PC-9 (cell line): Measurements from ENCODE around the gene CDH19. TPM values are rescaled to one million over a fixed set of nuclear protein-coding genes. Genes with fewer than 3 reads are reported as not detected.
A peak's percentile ranks its signal among the peaks of the same experiment; 100 is the strongest.

Source experiments
- BruUV-seq: library from RNA; stranded (reverse); fragments of 400-500 nt; replicated peaks from 2 replicates; lab custom pipeline; 2021; lab: Mats Ljungman, UMichigan
- CTCF ChIA-PET: fragments of 300-600 bp; sonication (Branson Sonifier 250); formaldehyde crosslinking; loops from one replicate; lab custom pipeline; 2022; ENCODE audit warnings: antibody characterized with exemption; lab: Charles Lee
- POLR2A ChIA-PET: fragments of 300-600 bp; sonication (Branson Sonifier 250); formaldehyde crosslinking; loops from one replicate; lab custom pipeline; 2022; ENCODE audit warnings: antibody characterized with exemption; ENCODE audit not compliant: unreplicated experiment; lab: Charles Lee
- DNase-seq, 2 experiments: peaks; one replicate each; pipeline versions ENCODE4 v3.0.0 to v3.0.0-alpha.2; 2015 to 2022; ENCODE audit warnings: mixed read lengths in 1 of 2
- H2AFZ ChIP-seq: fragments of 200-600 bp; sonication (generic); 2 replicates; pipeline ENCODE4 v1.8.1; 2017; ENCODE audit warnings: antibody characterized with exemption
- H3F3A ChIP-seq: fragments of 200-600 bp; sonication (generic); 2 replicates; pipeline ENCODE4 v1.8.1; 2017; ENCODE audit warnings: antibody characterized with exemption, mild to moderate bottlenecking, low read depth; ENCODE audit not compliant: insufficient read depth
- H3K27ac ChIP-seq: fragments of 200-600 bp; sonication (generic); 2 replicates; pipeline ENCODE4 v1.6.1; 2016; ENCODE audit warnings: mixed run types
- H3K27me3 ChIP-seq: fragments of 200-600 bp; sonication (generic); 2 replicates; pipeline ENCODE4 v1.6.1; 2016; ENCODE audit warnings: low read depth, mixed run types; ENCODE audit not compliant: insufficient read depth
- H3K36me3 ChIP-seq: fragments of 200-600 bp; sonication (generic); 2 replicates; pipeline ENCODE4 v1.6.1; 2016; ENCODE audit warnings: low read depth, mixed run types
- H3K4me1 ChIP-seq: fragments of 200-600 bp; sonication (generic); replicated peaks from 2 replicates; pipeline ENCODE4 v1.6.1; 2016; ENCODE audit warnings: mixed run types; ENCODE audit not compliant: insufficient read depth
- H3K4me2 ChIP-seq: fragments of 200-600 bp; sonication (generic); 2 replicates; pipeline ENCODE4 v1.6.1; 2017; ENCODE audit warnings: mixed run types
- H3K4me3 ChIP-seq: fragments of 200-600 bp; sonication (generic); 2 replicates; pipeline ENCODE4 v1.6.1; 2016; ENCODE audit warnings: mixed run types
- H3K79me2 ChIP-seq: fragments of 200-600 bp; sonication (generic); 2 replicates; pipeline ENCODE4 v1.6.1; 2017; ENCODE audit warnings: low read depth, mixed run types
- H3K9me2 ChIP-seq: fragments of 200-600 bp; sonication (generic); 2 replicates; pipeline ENCODE4 v1.8.1; 2017; ENCODE audit warnings: mild to moderate bottlenecking; ENCODE audit not compliant: insufficient read depth
- H3K9me3 ChIP-seq: fragments of 200-600 bp; sonication (generic); 2 replicates; pipeline ENCODE4 v1.8.1; 2016; ENCODE audit warnings: low read depth; ENCODE audit not compliant: insufficient read depth
- H4K20me1 ChIP-seq: fragments of 200-600 bp; sonication (generic); 2 replicates; pipeline ENCODE4 v1.8.1; 2017; ENCODE audit not compliant: insufficient read depth
- EZH2 ChIP-seq: fragments of 200-600 bp; sonication (generic); IDR thresholded peaks from 2 replicates; pipeline ENCODE4 v1.8.0; 2017; ENCODE audit warnings: antibody characterized with exemption, low read depth
- intact Hi-C: fragments of 100-400 bp; cut with micrococcal nuclease; formaldehyde crosslinking; loops from one replicate; pipeline ENCODE4 v1.10.0; 2022; ENCODE audit not compliant: unreplicated experiment
- total RNA-seq: library from RNA; stranded (reverse); gene quantifications from 2 replicates; pipeline ENCODE4 v1.2.3, GENCODE V29; 2021
- TF ChIP-seq, protein P1 (sequence below): fragments of 200-600 bp; sonication (generic); conservative IDR thresholded peaks from 2 replicates; pipeline ENCODE4 v1.6.1; 2017; ENCODE audit warnings: mixed run types, antibody characterized with exemption, mild to moderate bottlenecking, moderate library complexity

CDH19 gene
- total RNA-seq, 1 experiment from 2014 or later: not detected

DNA sequence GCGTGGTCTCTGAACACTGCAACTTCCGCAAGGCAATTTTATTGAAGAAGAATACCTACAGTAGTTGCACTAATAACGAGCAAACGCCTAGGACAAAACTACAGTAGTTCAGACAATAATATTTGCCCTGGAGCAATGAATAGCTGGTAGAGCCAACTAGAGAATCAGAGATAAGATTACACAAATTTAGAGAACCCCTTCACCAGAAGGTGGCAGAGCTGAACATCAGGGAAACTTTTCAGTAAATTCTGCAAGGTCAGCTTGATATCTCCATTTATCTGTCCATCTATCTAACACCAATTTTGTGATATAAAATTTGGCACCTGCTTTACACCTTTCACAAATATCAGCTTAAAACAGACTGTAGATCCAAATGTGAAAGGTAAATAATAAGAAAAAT is 43.8 kb downstream of the CDH19 start:
- Histone ChIP-seq H3K9me2 (peaks cover 4% of the 10 kb centered on the region; the same call in 1 of the 2 replicates), H3K4me3 (no peak overlapping the region), H3K36me3 (no peaks in the 10 kb centered on the region), H4K20me1 (no peaks in the 10 kb centered on the region), H3K27ac (no peak overlapping the region), H3F3A (no peaks in the 10 kb centered on the region), H2AFZ (no peak overlapping the region), H3K4me2 (no peak overlapping the region), H3K9me3 (no peaks in the 10 kb centered on the region), H3K79me2 (no peaks in the 10 kb centered on the region), H3K4me1 (no peaks in the 10 kb centered on the region), H3K27me3 (no peaks in the 10 kb centered on the region)
- no TSS peak for BruUV-seq
- ChIA-PET POLR2A (no interaction called here), CTCF (interaction anchor here (1.0 kb wide), 1 partner anchor 189 kb away, joined by 4 read pairs; no protein-coding TSS in a partner anchor)
- TF ChIP-seq EZH2: no peak
- TF ChIP-seq, protein P1, sequence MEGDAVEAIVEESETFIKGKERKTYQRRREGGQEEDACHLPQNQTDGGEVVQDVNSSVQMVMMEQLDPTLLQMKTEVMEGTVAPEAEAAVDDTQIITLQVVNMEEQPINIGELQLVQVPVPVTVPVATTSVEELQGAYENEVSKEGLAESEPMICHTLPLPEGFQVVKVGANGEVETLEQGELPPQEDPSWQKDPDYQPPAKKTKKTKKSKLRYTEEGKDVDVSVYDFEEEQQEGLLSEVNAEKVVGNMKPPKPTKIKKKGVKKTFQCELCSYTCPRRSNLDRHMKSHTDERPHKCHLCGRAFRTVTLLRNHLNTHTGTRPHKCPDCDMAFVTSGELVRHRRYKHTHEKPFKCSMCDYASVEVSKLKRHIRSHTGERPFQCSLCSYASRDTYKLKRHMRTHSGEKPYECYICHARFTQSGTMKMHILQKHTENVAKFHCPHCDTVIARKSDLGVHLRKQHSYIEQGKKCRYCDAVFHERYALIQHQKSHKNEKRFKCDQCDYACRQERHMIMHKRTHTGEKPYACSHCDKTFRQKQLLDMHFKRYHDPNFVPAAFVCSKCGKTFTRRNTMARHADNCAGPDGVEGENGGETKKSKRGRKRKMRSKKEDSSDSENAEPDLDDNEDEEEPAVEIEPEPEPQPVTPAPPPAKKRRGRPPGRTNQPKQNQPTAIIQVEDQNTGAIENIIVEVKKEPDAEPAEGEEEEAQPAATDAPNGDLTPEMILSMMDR: peak; percentile 64
- intact Hi-C loops: loop anchor here (1.0 kb wide), 1 partner anchor 312 kb away; no protein-coding TSS in a partner anchor
- DNase-seq: peak; percentile 8 to 47

DNA sequence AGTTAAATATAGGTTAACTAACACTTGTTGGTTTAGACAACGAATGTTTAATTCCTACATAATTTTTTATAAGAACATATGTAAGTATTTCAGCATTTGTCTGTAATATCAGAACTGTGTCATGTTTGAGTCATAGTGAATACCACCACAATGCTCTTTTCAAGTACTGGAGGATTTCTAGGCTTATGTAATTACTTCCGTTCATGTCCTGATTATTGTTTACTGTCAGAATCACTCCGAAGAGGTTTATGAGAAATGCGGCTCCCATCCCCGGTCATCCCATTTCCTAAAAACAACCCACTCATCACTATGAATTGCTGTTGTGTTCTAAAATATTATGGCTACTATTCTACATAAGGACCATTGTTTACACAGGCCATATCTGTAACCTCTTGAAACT is 45.1 kb downstream of the CDH19 start:
- ChIA-PET CTCF (no interaction called here), POLR2A (no interaction called here)
- Histone ChIP-seq H3K9me2 (peaks cover 6% of the 10 kb centered on the region; the same call in 1 of the 2 replicates), H3K79me2 (no peaks in the 10 kb centered on the region), H3F3A (no peaks in the 10 kb centered on the region), H3K4me2 (no peak overlapping the region), H3K36me3 (no peaks in the 10 kb centered on the region), H2AFZ (no peak overlapping the region), H3K27ac (no peak overlapping the region), H3K4me3 (no peak overlapping the region), H3K9me3 (no peaks in the 10 kb centered on the region), H3K4me1 (no peaks in the 10 kb centered on the region), H3K27me3 (no peaks in the 10 kb centered on the region), H4K20me1 (no peaks in the 10 kb centered on the region)
- intact Hi-C loops: no loop called here
- DNase-seq: no peak
- no TSS peak for BruUV-seq
- TF ChIP-seq, protein P1: no peak

DNA sequence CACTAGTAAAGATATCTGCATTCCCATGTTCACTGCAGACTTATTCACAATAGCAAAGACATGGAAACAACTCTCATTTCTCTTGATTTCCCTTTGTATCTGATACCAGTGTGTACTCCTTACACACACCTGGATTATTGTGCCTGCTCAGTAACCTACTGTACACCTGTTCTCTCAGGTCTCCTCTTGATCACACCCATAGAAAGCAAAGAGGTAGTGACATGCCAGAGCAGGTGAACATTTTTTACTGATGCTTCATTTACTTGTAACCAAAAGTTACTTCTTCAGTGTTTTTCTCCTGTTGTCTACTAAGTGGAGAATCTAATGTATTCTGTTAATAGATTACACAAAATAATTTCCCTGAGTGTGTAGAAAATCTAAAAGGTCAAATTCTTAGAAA is 46.8 kb downstream of the CDH19 start:
- Histone ChIP-seq H3K4me3 (no peak overlapping the region), H4K20me1 (no peaks in the 10 kb centered on the region), H3K9me2 (peaks cover 6% of the 10 kb centered on the region; the same call in 1 of the 2 replicates), H3K4me2 (no peak overlapping the region), H3K4me1 (no peaks in the 10 kb centered on the region), H2AFZ (no peak overlapping the region), H3K9me3 (no peaks in the 10 kb centered on the region), H3K27me3 (no peaks in the 10 kb centered on the region), H3K36me3 (no peaks in the 10 kb centered on the region), H3K27ac (no peak overlapping the region), H3K79me2 (no peaks in the 10 kb centered on the region), H3F3A (no peaks in the 10 kb centered on the region)
- no peak for DNase-seq
- TF ChIP-seq EZH2: no peak
- TF ChIP-seq, protein P1: no peak
- POLR2A ChIA-PET: no interaction called here
- CTCF ChIA-PET: no interaction called here
- intact Hi-C loops: no loop called here
- BruUV-seq: no TSS peak
